BE2C (cell line): ENCODE data around the gene TNFAIP8.

Experiments
- DNase-seq: peaks from one replicate; pipeline ENCODE4 v3.0.0-alpha.2; 2020
- H3K27me3 ChIP-seq: fragments of 250-450 bp; sonication (Bioruptor Pico); 2 replicates; pipeline ENCODE4 v1.5.1; 2020; ENCODE audit warnings: mild to moderate bottlenecking
- H3K36me3 ChIP-seq: fragments of 250-450 bp; sonication (Bioruptor Pico); 2 replicates; pipeline ENCODE4 v1.5.1; 2020; ENCODE audit warnings: mild to moderate bottlenecking
- H3K4me1 ChIP-seq: fragments of 250-450 bp; sonication (Bioruptor Pico); 2 replicates; pipeline ENCODE4 v1.5.1; 2020
- H3K4me3 ChIP-seq: 2 replicates; pipeline ENCODE4 v1.5.1; 2011; ENCODE audit warnings: low read depth, low read length
- H3K9me3 ChIP-seq: fragments of 250-450 bp; sonication (Bioruptor Pico); 2 replicates; pipeline ENCODE4 v1.5.1; 2020
- CTCF ChIP-seq: IDR thresholded peaks from 2 replicates; pipeline ENCODE4 v1.5.1; 2012; ENCODE audit warnings: mild to moderate bottlenecking, low read depth, low read length

Gene TNFAIP8

GRCh38 chr5:119388619-119389190 is 32.9 kb downstream of the TNFAIP8 start:
- no peaks in the 10 kb centered on the region for H3K9me3 ChIP-seq
- no peaks in the 10 kb centered on the region for H3K27me3 ChIP-seq
- TF ChIP-seq CTCF, result no peak
- no peak for DNase-seq
- H3K36me3 ChIP-seq, result no peaks in the 10 kb centered on the region
- no peak overlapping the region for H3K4me3 ChIP-seq
- H3K4me1 ChIP-seq, result no peaks in the 10 kb centered on the region

GRCh38 chr5:119389288-119390030 is 33.6 kb downstream of the TNFAIP8 start:
- H3K4me3 ChIP-seq, result no peak overlapping the region
- H3K27me3 ChIP-seq, result no peaks in the 10 kb centered on the region
- TF ChIP-seq CTCF, result no peak
- H3K9me3 ChIP-seq, result no peaks in the 10 kb centered on the region
- no peak for DNase-seq
- no peaks in the 10 kb centered on the region for H3K36me3 ChIP-seq
- no peaks in the 10 kb centered on the region for H3K4me1 ChIP-seq

GRCh38 chr5:119390404-119390803 is 34.6 kb downstream of the TNFAIP8 start:
- no peaks in the 10 kb centered on the region for H3K36me3 ChIP-seq
- DNase-seq, result no peak
- H3K4me3 ChIP-seq, result no peak overlapping the region
- no peak for TF ChIP-seq CTCF
- H3K27me3 ChIP-seq, result no peaks in the 10 kb centered on the region
- H3K4me1 ChIP-seq, result no peaks in the 10 kb centered on the region
- no peaks in the 10 kb centered on the region for H3K9me3 ChIP-seq

- H3K4me1 ChIP-seq, result no peaks in the 10 kb centered on the region
- DNase-seq, result no peak
- no peaks in the 10 kb centered on the region for H3K9me3 ChIP-seq
- H3K4me3 ChIP-seq, result no peak overlapping the region
- no peaks in the 10 kb centered on the region for H3K36me3 ChIP-seq
- no peaks in the 10 kb centered on the region for H3K27me3 ChIP-seq
- no peak for TF ChIP-seq CTCF
These were observed 37.4 kb downstream of the TNFAIP8 start for GRCh38 chr5:119393201-119393691.

GRCh38 chr5:119393746-119394145 is 37.9 kb downstream of the TNFAIP8 start:
- Histone ChIP-seq H3K9me3 (no peaks in the 10 kb centered on the region), H3K4me3 (no peak overlapping the region), H3K27me3 (no peaks in the 10 kb centered on the region), H3K36me3 (no peaks in the 10 kb centered on the region), H3K4me1 (no peaks in the 10 kb centered on the region)
- TF ChIP-seq CTCF, result no peak
- no peak for DNase-seq
